ENCODE measurements around the gene CCDC158.

Gene CCDC158

GRCh38 chr4:76276813-76277212 is 144.1 kb downstream of the CCDC158 start:
- no peak for DNase-seq

- no peak for DNase-seq
Measured at GRCh38 chr4:76275486-76276124, 145.3 kb downstream of the CCDC158 start.

GRCh38 chr4:76272999-76273398 is 147.9 kb downstream of the CCDC158 start:
- no peak for DNase-seq

GRCh38 chr4:76272582-76272981 is 148.4 kb downstream of the CCDC158 start:
- DNase-seq, result no peak

GRCh38 chr4:76272073-76272472 is 148.9 kb downstream of the CCDC158 start:
- DNase-seq, result no peak

GRCh38 chr4:76271248-76271647 is 149.7 kb downstream of the CCDC158 start:
- DNase-seq, result no peak

- DNase-seq, result no peak
Measured at GRCh38 chr4:76270244-76271175, 150.4 kb downstream of the CCDC158 start.

- no peak for DNase-seq
Measured at GRCh38 chr4:76267811-76268210, 153.1 kb downstream of the CCDC158 start.

- no peak for DNase-seq
Measured at GRCh38 chr4:76266627-76267026, 154.3 kb downstream of the CCDC158 start.

- no peak for DNase-seq
Measured at GRCh38 chr4:76265631-76266218, 155.2 kb downstream of the CCDC158 start.

Data from NCI-H1105 (cell line).